SK-N-SH (cell line): Measurements from ENCODE around the gene SCUBE3. TPM values are rescaled to one million over a fixed set of nuclear protein-coding genes. Genes with fewer than 3 reads are reported as not detected.

ENCODE experiments used
- CTCF ChIA-PET: fragments of 300-600, 350-600 bp; formaldehyde crosslinking; extraction: SDS; loops from one replicate; lab custom pipeline; 2021; lab: Yijun Ruan, JAX
- POLR2A ChIA-PET: fragments of 350-600 bp; sonication (Branson Sonifier 250); formaldehyde crosslinking; extraction: SDS; loops from one replicate; lab custom pipeline; 2020; ENCODE audit warnings: antibody characterized with exemption, inconsistent platforms; lab: Yijun Ruan, JAX
- DNase-seq: peaks from one replicate; pipeline ENCODE4 v3.0.0; 2012
- H2AFZ ChIP-seq: fragments of 200-600 bp; sonication (generic); 2 replicates; pipeline ENCODE4 v1.8.1; 2016; ENCODE audit warnings: antibody characterized with exemption, mild to moderate bottlenecking, low read depth
- H3F3A ChIP-seq: fragments of 200-600 bp; sonication (generic); replicated peaks from 2 replicates; pipeline ENCODE3; 2016; ENCODE audit warnings: antibody characterized with exemption, mild to moderate bottlenecking; ENCODE audit not compliant: insufficient read depth
- H3K27ac ChIP-seq, 2 experiments: fragments of 200-500 bp in 1 of 2; fragments of 200-600 bp in 1 of 2; sonication (Bioruptor generic) in 1 of 2; sonication (generic), shearing (Covaris generic) in 1 of 2; 2 replicates each; pipeline versions ENCODE4 v1.5.1 to v1.6.1; 2014 to 2016; ENCODE audit warnings: low read depth in 2 of 2, inconsistent platforms in 1 of 2, low read length in 1 of 2, mild to moderate bottlenecking in 1 of 2, mixed read lengths in 1 of 2
- H3K27me3 ChIP-seq: fragments of 200-600 bp; sonication (generic), shearing (Covaris generic); 2 replicates; pipeline ENCODE4 v1.6.1; 2016; ENCODE audit warnings: mixed run types; ENCODE audit not compliant: insufficient read depth
- H3K36me3 ChIP-seq, 2 experiments: fragments of 200-500 bp in 1 of 2; fragments of 200-600 bp in 1 of 2; sonication (Bioruptor generic) in 1 of 2; sonication (generic) in 1 of 2; replicated peaks in 1 of 2; 2 replicates each; pipeline versions ENCODE3 to v1.5.1; 2014 to 2016; ENCODE audit warnings: low read length in 1 of 2, mild to moderate bottlenecking in 1 of 2; ENCODE audit not compliant: insufficient read depth in 2 of 2, control insufficient read depth in 1 of 2
- H3K4me1 ChIP-seq, 2 experiments: fragments of 200-500 bp in 1 of 2; fragments of 200-600 bp in 1 of 2; sonication (Bioruptor generic) in 1 of 2; sonication (generic), shearing (Covaris generic) in 1 of 2; 2 replicates each; pipeline versions ENCODE4 v1.5.1 to v1.6.1; 2014 to 2016; ENCODE audit warnings: low read depth in 1 of 2, low read length in 1 of 2, mixed run types in 1 of 2; ENCODE audit not compliant: insufficient read depth in 2 of 2, control insufficient read depth in 1 of 2
- H3K4me2 ChIP-seq: fragments of 200-600 bp; sonication (generic), shearing (Covaris generic); 2 replicates; pipeline ENCODE4 v1.6.1; 2017; ENCODE audit warnings: mixed run types
- H3K4me3 ChIP-seq, 2 experiments: fragments of 200-500 bp in 1 of 2; fragments of 200-600 bp in 1 of 2; sonication (Bioruptor generic) in 1 of 2; sonication (generic), shearing (Covaris generic) in 1 of 2; 2 replicates each; pipeline versions ENCODE4 v1.5.1 to v1.8.1; 2014 to 2016; ENCODE audit warnings: low read depth in 2 of 2, inconsistent platforms in 1 of 2, low read length in 1 of 2, mild to moderate bottlenecking in 1 of 2, mixed read lengths in 1 of 2, moderate library complexity in 1 of 2
- H3K79me2 ChIP-seq: fragments of 200-600 bp; sonication (generic); 2 replicates; pipeline ENCODE4 v1.8.1; 2017; ENCODE audit warnings: mild to moderate bottlenecking; ENCODE audit not compliant: insufficient read depth
- H3K9ac ChIP-seq: fragments of 200-600 bp; sonication (generic); 2 replicates; pipeline ENCODE4 v1.6.1; 2017; ENCODE audit warnings: mixed run types
- H3K9me2 ChIP-seq: fragments of 200-600 bp; sonication (generic); 2 replicates; pipeline ENCODE4 v1.6.1; 2017; ENCODE audit warnings: mixed run types
- H3K9me3 ChIP-seq: fragments of 200-600 bp; sonication (generic); 2 replicates; pipeline ENCODE4 v1.6.1; 2017; ENCODE audit warnings: mixed run types, mild to moderate bottlenecking, moderate library complexity
- H4K20me1 ChIP-seq: fragments of 200-600 bp; sonication (generic); 2 replicates; pipeline ENCODE4 v1.6.1; 2017; ENCODE audit warnings: mild to moderate bottlenecking, mixed run types; ENCODE audit not compliant: insufficient read depth
- FOXJ3 ChIP-seq: sonication (generic); formaldehyde crosslinking; IDR thresholded peaks from 2 replicates; pipeline ENCODE4 v1.5.1; 2020; ENCODE audit warnings: mild to moderate bottlenecking, missing genetic modification reagents
- FOXM1 ChIP-seq: IDR thresholded peaks from 2 replicates; pipeline ENCODE4 v1.4.0; 2012; ENCODE audit warnings: low read depth, mild to moderate bottlenecking
- GABPA ChIP-seq: IDR thresholded peaks from 2 replicates; pipeline ENCODE4 v1.4.0; 2012; ENCODE audit warnings: low read depth, mild to moderate bottlenecking
- GATA2 ChIP-seq: sonication (generic); formaldehyde crosslinking; IDR thresholded peaks from 2 replicates; pipeline ENCODE4 v1.5.0; 2020; ENCODE audit warnings: mild to moderate bottlenecking, missing genetic modification reagents
- RAD21 ChIP-seq: IDR thresholded peaks from 2 replicates; pipeline ENCODE4 v1.6.1; 2012; ENCODE audit warnings: mild to moderate bottlenecking, low read length
- RXRA ChIP-seq: IDR thresholded peaks from 2 replicates; pipeline ENCODE4 v1.4.0; 2012; ENCODE audit warnings: low read depth, mild to moderate bottlenecking, borderline replicate concordance
- SMC3 ChIP-seq: IDR thresholded peaks from 2 replicates; pipeline ENCODE4 v1.6.1; 2012; ENCODE audit warnings: low read depth, low read length, improper control_type of control experiment
- TCF12 ChIP-seq: IDR thresholded peaks from 2 replicates; pipeline ENCODE4 v1.4.0; 2012
- TEAD4 ChIP-seq: IDR thresholded peaks from 2 replicates; pipeline ENCODE4 v1.4.0; 2012; ENCODE audit warnings: mild to moderate bottlenecking, borderline replicate concordance; ENCODE audit not compliant: insufficient read depth
- WGBS: methylation state at CpG from one replicate; pipeline ENCODE4 v1.1.6; 2017; ENCODE audit warnings: low lambda C conversion rate; 5-methylcytosine and 5-hydroxymethylcytosine counted together
- polyA plus RNA-seq, 3 experiments: library from polyadenylated mRNA; depleted of rRNA; stranded (reverse); fragments of >200 nt; gene quantifications; 2 replicates each; pipeline ENCODE4 v1.2.3, GENCODE V29; 2012
- TF ChIP-seq, protein P1 (sequence below): IDR thresholded peaks from 2 replicates; pipeline ENCODE4; 2012
- TF ChIP-seq, protein P2 (sequence below): IDR thresholded peaks from 2 replicates; pipeline ENCODE4 v1.4.0; 2012; ENCODE audit warnings: low read depth, borderline replicate concordance
- TF ChIP-seq, protein P3 (sequence below): IDR thresholded peaks from 2 replicates; pipeline ENCODE4 v1.6.1; 2012; ENCODE audit warnings: mild to moderate bottlenecking, low read depth, low read length, moderate library complexity

SCUBE3 gene
- polyA plus RNA-seq, 1 of the 3 experiments (the other 2 are of a cell fraction) = 2.0 TPM

DNA sequence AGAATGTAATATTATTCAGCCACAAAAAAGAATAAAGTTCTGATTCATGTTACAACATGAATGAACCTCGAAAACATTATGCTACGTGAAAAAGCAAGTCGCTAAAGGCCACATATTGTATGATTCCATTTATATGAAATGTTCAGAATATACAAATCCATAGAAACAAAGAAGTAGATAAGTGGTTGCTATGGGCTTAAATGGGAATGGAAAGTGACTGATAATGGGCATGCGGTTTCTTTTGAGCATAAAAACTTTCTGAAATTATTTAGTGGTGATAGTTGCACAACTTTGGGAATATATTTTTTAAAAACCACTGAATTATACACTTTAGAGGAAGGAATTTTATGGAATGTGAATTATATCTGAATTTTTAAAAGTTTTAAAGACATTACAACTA, 39.3 kb upstream of the SCUBE3 start (continued):
- TF ChIP-seq FOXM1 = no peak
- TF ChIP-seq TEAD4 = no peak
- no peak for TF ChIP-seq SMC3
- TF ChIP-seq, protein P1, sequence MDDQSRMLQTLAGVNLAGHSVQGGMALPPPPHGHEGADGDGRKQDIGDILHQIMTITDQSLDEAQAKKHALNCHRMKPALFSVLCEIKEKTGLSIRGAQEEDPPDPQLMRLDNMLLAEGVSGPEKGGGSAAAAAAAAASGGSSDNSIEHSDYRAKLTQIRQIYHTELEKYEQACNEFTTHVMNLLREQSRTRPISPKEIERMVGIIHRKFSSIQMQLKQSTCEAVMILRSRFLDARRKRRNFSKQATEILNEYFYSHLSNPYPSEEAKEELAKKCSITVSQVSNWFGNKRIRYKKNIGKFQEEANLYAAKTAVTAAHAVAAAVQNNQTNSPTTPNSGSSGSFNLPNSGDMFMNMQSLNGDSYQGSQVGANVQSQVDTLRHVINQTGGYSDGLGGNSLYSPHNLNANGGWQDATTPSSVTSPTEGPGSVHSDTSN = no peak
- TF ChIP-seq RAD21 = no peak

DNA sequence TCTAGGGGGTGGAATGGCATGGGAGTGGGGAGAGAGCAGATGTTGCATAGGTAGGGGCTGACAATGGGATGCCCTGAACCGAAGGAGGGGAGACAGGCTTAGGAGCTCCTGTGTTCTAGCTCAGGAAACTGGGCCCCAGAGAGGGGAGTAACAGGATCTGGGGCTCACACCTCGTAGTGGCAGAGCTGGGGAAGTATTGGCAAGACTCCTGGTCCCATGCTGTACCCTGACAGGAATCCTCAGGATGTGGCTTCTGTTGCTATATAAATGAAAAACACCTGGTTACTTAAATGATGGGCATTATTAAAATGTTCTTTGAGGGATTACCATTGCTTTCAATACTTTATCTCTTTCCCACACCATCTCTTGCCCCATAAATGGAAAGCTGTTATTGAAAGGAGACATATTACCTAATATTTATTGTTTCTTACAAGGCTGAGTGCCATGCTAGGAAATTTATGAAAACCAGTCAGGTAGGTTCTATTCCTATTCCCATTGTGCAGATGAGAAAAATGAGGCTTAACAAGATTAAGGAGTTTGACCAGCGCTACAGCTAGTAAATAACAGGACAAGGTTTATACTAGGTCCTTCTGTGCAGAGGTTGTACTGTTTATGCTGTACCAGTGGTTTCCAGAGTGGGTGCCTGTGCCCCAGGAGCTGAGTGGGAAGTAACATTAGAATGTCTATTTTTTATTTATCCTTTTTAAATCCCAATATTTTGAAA, 37.3 kb upstream of the SCUBE3 start:
- TF ChIP-seq SMC3 (no peak), TCF12 (0 out of 2 replicates have a peak, but pooled peaks have one; percentile 5)
- H3K79me2 ChIP-seq = no peaks in the 10 kb centered on the region

DNA sequence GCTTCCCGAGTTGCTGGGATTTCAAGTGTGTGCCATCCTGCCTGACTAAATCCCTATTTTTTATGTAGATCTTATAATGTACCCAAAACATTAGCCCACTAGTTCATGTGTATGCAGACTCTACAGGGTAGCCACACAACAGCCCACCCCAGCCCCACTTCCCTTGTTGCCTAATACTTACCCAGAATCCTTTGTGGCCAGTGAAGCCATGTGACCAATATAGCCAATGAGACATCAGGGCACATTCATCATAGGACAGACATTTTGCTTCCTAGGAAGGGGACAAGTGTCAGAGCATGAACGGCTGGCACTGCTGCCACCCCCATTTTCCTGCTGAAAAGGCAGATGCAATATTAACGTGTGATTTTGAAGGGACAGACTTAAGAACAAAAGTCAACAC, 36.6 kb upstream of the SCUBE3 start:
- POLR2A ChIA-PET = no interaction called here

More for the DNA sequence above, 37.3 kb upstream of the SCUBE3 start:
- 52% methylated on average over 3 of the region's 3 CpGs for WGBS
- no peak for DNase-seq
- Histone ChIP-seq H3K4me2 (no peak overlapping the region), H3K9me2 (no peaks in the 10 kb centered on the region), H2AFZ (peak overlapping the region; percentile 9; the same call in 1 of the 2 replicates), H4K20me1 (no peaks in the 10 kb centered on the region), H3K9ac (no peak overlapping the region), H3K9me3 (no peaks in the 10 kb centered on the region), H3F3A (peaks cover 17% of the 10 kb centered on the region), H3K27ac (no peak overlapping the region), H3K4me3 (no peak overlapping the region), H3K27me3 (no peaks in the 10 kb centered on the region), H3K36me3 (no peaks in the 10 kb centered on the region), H3K4me1 (peaks cover 0 to 15% of the 10 kb centered on the region in 2 experiments; a peak in 3 of 4 replicates)
- POLR2A ChIA-PET = no interaction called here
- CTCF ChIA-PET = interaction anchor here (0.8 to 2.2 kb wide), 4 partner anchors 15 to 64 kb away, joined by 3 to 10 read pairs (median 3); partner anchors contain the start of gene SCUBE3

More for the DNA sequence above, 36.6 kb upstream of the SCUBE3 start:
- CTCF ChIA-PET = interaction anchor here (0.8 to 2.2 kb wide), 4 partner anchors 15 to 64 kb away, joined by 3 to 10 read pairs (median 3); partner anchors contain the start of gene SCUBE3
- Histone ChIP-seq H3K9me3 (no peaks in the 10 kb centered on the region), H3K27ac (peak overlapping the region in 1 of 2 experiments; percentile 54; a peak in 2 of 4 replicates), H3K4me2 (peak overlapping the region; percentile 7; the same call in 1 of the 2 replicates), H3K4me3 (no peak overlapping the region), H3K27me3 (no peaks in the 10 kb centered on the region), H3K79me2 (no peaks in the 10 kb centered on the region), H3K4me1 (peaks cover 0 to 22% of the 10 kb centered on the region in 2 experiments; a peak in 3 of 4 replicates), H4K20me1 (no peaks in the 10 kb centered on the region), H3K9me2 (no peaks in the 10 kb centered on the region), H2AFZ (peak overlapping the region; percentile 16; the same call in 1 of the 2 replicates), H3F3A (peaks cover 23% of the 10 kb centered on the region), H3K9ac (0 out of 2 replicates have a peak overlapping the region, but pooled peaks have one; percentile 6), H3K36me3 (no peaks in the 10 kb centered on the region)
- DNase-seq = no peak
- WGBS = 81% methylated on average over 3 of the region's 3 CpGs
- no peak for TF ChIP-seq GATA2 (CRISPR knock-in tag)
- no peak for TF ChIP-seq RAD21
- no peak for TF ChIP-seq RXRA
- TF ChIP-seq GABPA = no peak
- TF ChIP-seq SMC3 = no peak
- TF ChIP-seq, protein P2, sequence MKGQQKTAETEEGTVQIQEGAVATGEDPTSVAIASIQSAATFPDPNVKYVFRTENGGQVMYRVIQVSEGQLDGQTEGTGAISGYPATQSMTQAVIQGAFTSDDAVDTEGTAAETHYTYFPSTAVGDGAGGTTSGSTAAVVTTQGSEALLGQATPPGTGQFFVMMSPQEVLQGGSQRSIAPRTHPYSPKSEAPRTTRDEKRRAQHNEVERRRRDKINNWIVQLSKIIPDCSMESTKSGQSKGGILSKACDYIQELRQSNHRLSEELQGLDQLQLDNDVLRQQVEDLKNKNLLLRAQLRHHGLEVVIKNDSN = peak; percentile 70; the same call in 1 of the 2 replicates
- no peak for TF ChIP-seq FOXJ3 (CRISPR knock-in tag)
- TF ChIP-seq, protein P3, sequence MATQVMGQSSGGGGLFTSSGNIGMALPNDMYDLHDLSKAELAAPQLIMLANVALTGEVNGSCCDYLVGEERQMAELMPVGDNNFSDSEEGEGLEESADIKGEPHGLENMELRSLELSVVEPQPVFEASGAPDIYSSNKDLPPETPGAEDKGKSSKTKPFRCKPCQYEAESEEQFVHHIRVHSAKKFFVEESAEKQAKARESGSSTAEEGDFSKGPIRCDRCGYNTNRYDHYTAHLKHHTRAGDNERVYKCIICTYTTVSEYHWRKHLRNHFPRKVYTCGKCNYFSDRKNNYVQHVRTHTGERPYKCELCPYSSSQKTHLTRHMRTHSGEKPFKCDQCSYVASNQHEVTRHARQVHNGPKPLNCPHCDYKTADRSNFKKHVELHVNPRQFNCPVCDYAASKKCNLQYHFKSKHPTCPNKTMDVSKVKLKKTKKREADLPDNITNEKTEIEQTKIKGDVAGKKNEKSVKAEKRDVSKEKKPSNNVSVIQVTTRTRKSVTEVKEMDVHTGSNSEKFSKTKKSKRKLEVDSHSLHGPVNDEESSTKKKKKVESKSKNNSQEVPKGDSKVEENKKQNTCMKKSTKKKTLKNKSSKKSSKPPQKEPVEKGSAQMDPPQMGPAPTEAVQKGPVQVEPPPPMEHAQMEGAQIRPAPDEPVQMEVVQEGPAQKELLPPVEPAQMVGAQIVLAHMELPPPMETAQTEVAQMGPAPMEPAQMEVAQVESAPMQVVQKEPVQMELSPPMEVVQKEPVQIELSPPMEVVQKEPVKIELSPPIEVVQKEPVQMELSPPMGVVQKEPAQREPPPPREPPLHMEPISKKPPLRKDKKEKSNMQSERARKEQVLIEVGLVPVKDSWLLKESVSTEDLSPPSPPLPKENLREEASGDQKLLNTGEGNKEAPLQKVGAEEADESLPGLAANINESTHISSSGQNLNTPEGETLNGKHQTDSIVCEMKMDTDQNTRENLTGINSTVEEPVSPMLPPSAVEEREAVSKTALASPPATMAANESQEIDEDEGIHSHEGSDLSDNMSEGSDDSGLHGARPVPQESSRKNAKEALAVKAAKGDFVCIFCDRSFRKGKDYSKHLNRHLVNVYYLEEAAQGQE = no peak
